GM19452 (cell line): ENCODE results near the gene LONRF2.

ENCODE experiments used
- ATAC-seq: cut with Tn5 transposase; IDR thresholded peaks from one replicate; pipeline ENCODE4 v1.9.1; 2021; ENCODE audit not compliant: unreplicated experiment

LONRF2 gene

GRCh38 chr2:100301881-100302584, 20.3 kb downstream of the LONRF2 start:
- ATAC-seq = no peak

DNA sequence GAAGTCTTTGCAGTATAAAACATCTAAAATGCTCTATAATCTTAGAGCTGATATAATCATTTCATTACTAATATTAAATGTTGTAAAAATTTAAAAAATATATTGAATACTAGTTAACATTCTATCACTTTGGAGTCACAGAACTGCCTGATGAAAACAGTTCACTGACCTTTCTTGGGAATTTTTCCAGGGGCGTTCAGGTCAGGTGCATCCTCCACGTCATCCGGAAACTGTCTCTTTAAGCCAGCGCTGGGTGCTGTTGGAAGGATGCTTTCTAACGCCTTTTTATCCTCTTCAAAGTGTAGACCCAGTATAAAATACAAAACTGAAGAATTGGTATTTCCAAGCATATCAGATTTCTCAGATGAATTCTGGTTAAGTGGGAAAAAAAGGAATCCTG, 22.8 kb downstream of the LONRF2 start:
- no peak for ATAC-seq

- ATAC-seq = no peak
Observed at GRCh38 chr2:100297511-100297910, 24.8 kb downstream of the LONRF2 start.

- no peak for ATAC-seq
Observed at GRCh38 chr2:100294162-100294497, 28.2 kb downstream of the LONRF2 start.

GRCh38 chr2:100293341-100294161, 28.8 kb downstream of the LONRF2 start:
- no peak for ATAC-seq

- no peak for ATAC-seq
Observed at GRCh38 chr2:100292022-100292580, 30.2 kb downstream of the LONRF2 start.

- ATAC-seq = no peak
Observed at GRCh38 chr2:100291152-100291970, 30.9 kb downstream of the LONRF2 start.

DNA sequence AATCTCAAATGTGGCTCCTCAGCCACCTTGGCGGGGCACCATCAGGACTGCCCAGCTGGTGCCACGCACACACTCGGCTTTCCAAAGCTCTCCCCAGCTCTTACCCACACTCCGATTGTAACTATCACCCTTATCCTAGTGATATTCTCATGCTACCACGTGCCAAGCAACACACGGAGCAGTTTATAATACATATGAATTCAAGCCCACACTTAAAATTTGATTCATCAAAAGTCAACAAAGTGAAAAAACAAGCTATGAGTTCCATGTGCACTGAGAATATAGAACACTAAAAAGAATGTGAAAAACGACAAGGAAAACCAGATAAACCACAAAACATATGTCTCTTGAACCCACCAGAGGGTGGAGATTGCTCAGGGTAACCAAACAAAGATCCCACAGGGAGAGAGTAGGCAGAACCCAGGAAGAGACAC, 31.6 kb downstream of the LONRF2 start:
- no peak for ATAC-seq

DNA sequence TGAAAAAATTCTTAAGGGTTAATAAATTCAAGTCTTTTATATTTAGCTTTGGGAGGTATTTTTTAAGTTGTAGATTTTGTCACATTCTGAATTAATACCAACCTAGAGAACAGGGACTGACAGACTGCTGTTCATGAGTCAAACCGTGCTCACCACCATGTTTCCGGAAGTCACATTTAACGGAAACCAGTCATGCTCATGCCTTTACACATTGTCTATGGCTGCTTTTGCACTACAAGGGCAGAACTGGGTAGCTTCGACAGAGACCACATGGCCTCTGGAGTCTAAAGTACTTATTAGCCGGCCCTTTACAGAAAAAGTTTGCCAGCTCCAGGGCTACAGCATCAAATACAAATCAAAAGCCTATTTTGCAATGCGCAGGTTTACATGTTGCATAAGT, 33.3 kb downstream of the LONRF2 start:
- no peak for ATAC-seq

- ATAC-seq = no peak
Observed at GRCh38 chr2:100286318-100286717, 36.0 kb downstream of the LONRF2 start.

GRCh38 chr2:100285691-100286090, 36.6 kb downstream of the LONRF2 start:
- ATAC-seq = no peak

GRCh38 chr2:100285011-100285410, 37.3 kb downstream of the LONRF2 start:
- ATAC-seq = no peak

- no peak for ATAC-seq
Observed at GRCh38 chr2:100283724-100284501, 38.4 kb downstream of the LONRF2 start.

- no peak for ATAC-seq
Observed at GRCh38 chr2:100281521-100282438, 40.5 kb downstream of the LONRF2 start.

- no peak for ATAC-seq
Observed at GRCh38 chr2:100279586-100280534, 42.4 kb downstream of the LONRF2 start.

DNA sequence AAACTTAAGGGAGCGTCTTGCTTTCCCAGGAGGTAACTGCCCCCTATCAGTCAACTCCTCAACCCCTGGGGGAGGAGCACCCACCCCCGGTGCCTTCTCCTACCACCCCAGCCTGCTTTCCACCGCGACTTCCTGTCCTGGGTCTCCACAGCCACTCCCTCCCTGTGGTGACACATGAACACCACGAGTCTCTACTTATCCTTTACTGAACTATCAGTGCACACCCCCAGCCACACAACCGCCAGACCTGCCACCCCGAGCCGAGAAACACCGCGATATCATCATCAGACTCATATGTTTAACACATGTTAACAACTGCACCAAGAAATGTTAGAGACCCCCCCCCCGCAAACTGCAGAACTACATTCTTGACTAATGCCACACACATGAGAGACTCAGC, 43.3 kb downstream of the LONRF2 start:
- no peak for ATAC-seq

- ATAC-seq = no peak
Observed at GRCh38 chr2:100278501-100278900, 43.8 kb downstream of the LONRF2 start.

DNA sequence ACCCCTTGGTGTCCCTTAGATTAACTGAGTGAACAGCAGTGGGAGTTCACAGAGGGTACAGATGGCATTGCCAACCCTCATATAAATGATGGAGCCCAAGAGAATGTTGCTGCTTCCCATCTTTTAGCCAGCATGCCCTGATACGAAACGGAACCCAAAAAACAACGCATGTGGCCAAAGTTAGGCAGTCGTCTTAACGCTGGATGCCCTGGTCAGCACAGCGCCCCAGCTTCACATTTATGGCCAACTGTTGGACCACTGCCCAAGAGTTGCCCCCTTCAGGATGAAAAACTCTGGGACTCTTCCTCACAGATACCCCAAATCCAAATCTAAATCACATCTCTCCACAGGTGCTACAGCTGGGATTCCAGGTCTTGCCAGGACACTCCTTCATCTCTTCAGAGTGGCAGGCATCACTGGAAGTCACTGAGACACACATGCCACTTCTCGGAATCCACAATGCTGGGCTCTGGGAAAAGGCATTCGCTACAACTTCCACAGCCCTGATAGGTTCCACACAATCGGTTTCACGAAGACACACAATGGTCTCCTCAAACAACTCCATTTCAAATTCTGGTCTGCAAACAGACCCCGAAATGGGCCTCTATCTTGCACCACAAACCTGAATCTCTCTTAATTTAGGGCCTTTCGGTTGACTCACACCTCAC, 44.6 kb downstream of the LONRF2 start:
- no peak for ATAC-seq
